ENCODE measurements around the gene MCF2L.

DNA sequence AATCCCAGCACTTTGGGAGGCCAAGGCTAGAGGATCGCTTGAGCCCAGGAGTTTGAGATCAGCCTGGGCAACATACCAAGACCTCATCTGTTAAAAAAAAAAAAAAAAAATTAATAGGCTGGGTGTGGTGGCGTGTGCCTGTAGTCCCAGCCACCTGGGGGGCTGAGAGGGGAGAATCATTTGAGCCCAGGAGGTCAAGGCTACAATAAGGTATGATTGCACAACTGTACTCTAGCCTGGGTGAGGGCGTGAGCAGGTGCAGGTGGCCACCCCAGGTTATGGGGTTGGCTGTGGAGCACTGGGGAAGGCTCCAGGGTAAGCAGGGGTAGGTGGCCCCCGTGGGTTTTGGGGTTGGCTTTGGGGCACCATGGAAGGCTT, 33.9 kb downstream of the MCF2L start:
- TF ChIP-seq EZH2 (IDR thresholded peaks at IDR 0.05; ENCODE audit: borderline replicate concordance, low read depth, low read length, poor library complexity, severe bottlenecking) = no peak
- TF ChIP-seq, protein P1, sequence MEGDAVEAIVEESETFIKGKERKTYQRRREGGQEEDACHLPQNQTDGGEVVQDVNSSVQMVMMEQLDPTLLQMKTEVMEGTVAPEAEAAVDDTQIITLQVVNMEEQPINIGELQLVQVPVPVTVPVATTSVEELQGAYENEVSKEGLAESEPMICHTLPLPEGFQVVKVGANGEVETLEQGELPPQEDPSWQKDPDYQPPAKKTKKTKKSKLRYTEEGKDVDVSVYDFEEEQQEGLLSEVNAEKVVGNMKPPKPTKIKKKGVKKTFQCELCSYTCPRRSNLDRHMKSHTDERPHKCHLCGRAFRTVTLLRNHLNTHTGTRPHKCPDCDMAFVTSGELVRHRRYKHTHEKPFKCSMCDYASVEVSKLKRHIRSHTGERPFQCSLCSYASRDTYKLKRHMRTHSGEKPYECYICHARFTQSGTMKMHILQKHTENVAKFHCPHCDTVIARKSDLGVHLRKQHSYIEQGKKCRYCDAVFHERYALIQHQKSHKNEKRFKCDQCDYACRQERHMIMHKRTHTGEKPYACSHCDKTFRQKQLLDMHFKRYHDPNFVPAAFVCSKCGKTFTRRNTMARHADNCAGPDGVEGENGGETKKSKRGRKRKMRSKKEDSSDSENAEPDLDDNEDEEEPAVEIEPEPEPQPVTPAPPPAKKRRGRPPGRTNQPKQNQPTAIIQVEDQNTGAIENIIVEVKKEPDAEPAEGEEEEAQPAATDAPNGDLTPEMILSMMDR (conservative IDR thresholded peaks at IDR 0.05; ENCODE audit: low read depth, low read length) = no peak
